GM19395 (cell line): ENCODE results near the gene PPID.
"Not testable (repeated sequence)": the region's sequence is repeated elsewhere in the genome, so short reads cannot be mapped to it uniquely, and the experiment has no call there.

ENCODE experiments used
- ATAC-seq: cut with Tn5 transposase; IDR thresholded peaks from one replicate; pipeline ENCODE4 v1.9.1; 2021; ENCODE audit warnings: mild to moderate bottlenecking, moderate library complexity; ENCODE audit not compliant: unreplicated experiment

PPID gene

DNA sequence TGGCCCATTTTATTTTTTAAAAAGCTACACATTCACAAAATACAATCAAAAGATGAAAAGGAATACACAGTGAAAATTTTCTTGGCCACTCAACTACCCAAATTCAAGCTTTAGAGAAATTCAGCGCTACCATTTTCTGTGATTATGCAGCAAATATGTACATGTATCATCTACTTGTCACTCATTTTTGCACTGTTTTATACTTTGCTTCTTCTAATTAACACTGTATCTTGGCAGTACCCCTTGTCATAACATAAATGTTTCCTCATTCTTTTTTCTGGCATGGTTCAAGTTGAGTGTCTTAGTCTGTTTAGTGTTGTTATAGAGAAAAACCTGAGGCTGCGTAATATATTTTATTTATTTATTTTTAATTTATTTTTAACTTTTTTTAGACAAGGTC lies 15.7 kb upstream of the PPID start:
- ATAC-seq, result no peak

DNA sequence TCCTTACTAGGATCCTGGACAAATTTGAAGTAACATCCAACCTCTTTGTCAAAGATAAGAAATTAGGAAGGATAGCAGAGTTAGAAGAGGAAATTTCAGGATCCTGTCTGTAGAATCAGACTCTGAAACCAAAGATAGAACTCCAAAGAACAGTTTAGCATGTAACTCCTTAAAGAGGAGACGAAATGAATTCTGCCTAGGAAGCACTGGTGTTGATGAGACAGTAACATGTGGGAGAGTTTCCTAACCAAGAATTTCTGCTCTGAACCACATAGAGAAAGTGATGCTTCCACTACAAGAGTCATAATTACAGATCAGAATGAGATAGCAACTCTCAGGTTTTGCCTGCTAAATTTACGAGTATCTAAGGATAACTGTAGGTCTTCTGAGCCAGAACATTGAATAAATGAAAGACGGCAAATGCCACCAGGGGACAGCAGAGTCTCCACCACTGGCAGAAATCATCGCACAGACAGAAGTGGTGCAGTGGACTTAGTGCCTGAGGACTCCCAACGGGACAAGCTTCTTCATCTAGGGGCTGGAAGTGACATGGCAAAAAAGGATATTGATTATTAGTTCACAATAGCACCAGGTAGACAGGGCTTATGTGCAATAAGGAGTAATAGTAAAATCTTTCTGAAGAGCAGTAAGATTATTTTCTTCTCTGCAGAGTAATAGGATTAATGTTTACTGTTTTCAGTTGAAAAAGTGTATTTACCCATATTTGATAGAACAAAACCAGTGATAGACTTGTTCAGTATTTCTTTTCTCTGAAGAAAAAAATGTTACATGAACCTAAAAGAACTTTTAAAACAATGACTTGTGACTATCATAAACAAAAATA lies 6.7 kb upstream of the PPID start:
- ATAC-seq, result peak; percentile 85

DNA sequence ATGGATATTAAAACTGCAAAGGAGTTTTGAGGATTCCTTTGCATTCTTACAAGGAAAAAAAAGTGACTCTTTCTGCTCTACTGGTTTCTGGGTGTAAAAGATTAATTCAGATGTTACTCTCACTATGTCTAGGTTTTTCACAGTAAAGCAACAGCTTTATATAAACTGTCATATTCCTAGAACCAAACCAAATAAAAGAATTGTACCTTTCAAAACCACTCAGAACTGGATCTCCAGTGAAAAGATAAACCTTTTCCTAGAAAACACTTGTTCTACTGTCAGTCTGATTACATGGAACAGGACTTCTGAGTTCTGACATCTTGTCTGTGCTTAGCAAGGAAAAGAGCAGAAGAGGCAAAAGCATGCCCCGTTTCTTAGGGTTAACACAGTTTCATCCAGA lies 5.0 kb upstream of the PPID start:
- ATAC-seq, result no peak

- ATAC-seq, result no peak
Observed at GRCh38 chr4:158726633-158727032, 3.4 kb upstream of the PPID start.

DNA sequence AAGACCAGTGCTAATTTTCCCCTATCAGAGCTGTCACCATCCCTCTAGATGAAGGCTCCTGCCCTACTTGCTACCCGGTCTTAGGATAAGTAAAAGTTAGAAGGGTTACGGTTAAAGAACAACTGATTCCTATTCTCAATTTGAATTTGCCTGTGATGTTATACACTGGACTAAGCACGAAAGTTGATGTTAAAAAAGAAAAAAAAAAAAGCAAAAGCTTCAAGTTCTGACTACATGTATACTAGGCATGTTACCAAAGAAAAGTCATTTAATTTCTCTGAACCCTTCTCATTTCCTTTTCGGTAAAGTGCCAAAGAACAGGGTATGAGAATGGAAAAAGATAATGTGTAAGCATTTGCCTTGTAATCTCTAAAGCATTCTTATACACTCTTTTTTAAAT lies 1.4 kb upstream of the PPID start:
- no peak for ATAC-seq

- ATAC-seq, result peak; percentile 15
Observed at GRCh38 chr4:158722291-158722916, 792 bp downstream of the PPID start.

- ATAC-seq, result no peak
Observed at GRCh38 chr4:158721680-158722079, 1.5 kb downstream of the PPID start.

DNA sequence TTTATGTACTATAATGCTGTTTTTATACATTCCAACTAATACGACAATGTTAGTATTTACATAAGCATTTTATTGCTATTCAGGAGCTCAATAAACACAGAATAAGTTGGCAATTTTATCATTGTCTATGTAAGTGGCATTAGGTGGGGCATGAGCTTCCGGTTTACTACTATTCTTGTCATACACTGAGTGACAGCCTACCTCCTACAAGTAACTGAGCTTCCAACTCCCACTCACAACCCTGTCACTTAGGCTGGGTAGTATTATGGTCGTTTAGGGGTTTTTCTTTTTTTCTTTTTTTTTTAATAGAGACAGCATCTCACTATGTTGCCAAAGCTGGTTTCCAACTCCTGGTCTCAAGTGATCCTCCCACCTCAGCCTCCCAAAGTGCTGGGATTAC lies 7.4 kb downstream of the PPID start:
- no peak for ATAC-seq

DNA sequence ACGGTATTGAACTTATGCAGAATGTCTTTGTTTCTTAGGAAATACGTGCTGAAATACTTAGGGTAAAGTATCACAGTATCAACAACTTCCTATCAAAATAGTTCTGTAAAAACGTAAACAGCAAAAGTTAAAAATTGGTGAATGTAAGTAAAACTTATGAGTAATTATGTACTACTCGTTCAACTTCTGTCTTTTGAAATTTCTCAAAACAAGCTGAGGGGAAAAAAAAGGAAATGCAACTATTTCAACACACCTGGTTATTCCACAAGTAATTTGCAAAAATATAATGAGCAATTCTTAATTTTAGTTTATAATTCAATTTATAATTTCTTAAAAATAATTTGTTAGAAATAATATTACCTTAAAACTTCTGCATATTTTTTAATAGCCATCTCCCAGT lies 8.3 kb downstream of the PPID start:
- ATAC-seq, result no peak

DNA sequence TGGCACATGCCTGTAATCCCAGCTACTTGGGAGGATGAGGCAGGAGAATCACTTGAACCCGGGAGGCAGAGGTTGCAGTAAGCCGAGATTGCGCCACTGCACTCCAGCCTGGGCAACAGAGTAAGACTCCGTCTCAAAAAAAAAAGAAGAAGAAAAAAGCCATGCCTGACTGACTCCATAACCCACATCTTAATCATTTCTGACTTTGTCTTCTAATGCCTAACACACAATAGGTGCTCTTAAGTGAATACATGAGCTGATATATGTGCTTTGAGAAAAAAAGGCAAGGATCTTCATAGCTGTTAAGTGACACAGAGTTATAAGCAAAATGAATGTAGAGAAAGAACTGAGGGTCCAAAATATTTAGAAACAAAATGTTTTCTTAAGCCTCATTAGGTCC lies 10.6 kb downstream of the PPID start:
- ATAC-seq, result not testable (repeated sequence)

DNA sequence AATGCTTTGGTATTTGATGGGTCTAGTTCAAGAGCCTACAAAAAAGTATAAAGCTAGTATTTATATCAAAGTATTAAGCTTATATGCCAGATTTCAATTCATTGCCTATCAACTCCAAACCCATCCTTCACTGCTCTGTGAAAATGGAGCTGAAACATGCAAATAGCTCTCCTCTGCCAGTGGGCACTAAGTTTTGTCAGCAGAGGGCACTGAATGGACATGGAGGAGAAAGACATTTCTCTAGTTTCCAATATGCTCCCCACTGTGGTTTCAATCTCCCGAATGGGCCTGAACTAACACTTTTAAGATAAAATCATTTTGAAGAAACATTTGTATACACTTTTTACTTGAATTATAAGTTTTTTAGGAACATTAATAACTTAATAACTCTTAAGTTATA lies 12.4 kb downstream of the PPID start:
- ATAC-seq, result no peak

GRCh38 chr4:158704274-158704673 lies 18.9 kb downstream of the PPID start:
- ATAC-seq, result no peak

GRCh38 chr4:158688813-158689212 lies 34.4 kb downstream of the PPID start:
- no peak for ATAC-seq

GRCh38 chr4:158682066-158682465 lies 41.1 kb downstream of the PPID start:
- ATAC-seq, result no peak

DNA sequence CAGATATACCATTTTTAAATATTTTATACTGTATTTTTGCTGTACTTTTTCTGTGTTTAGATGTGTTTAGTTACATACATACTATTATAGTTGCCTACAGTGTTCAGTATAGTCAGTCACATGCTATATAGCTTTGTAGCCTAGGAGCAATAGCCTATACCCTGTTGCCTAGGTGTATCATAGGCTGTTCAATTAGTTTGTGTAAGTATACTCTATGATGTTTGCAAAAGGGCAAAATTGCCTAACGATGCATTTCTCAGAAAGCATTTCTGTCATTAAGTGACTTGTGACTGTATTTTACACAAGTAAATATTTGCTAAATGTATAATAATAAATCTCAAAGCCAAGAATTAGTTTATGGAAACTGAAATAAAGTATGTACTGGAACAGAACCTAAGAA lies 41.6 kb downstream of the PPID start:
- no peak for ATAC-seq

- no peak for ATAC-seq
Observed at GRCh38 chr4:158678767-158679166, 44.4 kb downstream of the PPID start.

DNA sequence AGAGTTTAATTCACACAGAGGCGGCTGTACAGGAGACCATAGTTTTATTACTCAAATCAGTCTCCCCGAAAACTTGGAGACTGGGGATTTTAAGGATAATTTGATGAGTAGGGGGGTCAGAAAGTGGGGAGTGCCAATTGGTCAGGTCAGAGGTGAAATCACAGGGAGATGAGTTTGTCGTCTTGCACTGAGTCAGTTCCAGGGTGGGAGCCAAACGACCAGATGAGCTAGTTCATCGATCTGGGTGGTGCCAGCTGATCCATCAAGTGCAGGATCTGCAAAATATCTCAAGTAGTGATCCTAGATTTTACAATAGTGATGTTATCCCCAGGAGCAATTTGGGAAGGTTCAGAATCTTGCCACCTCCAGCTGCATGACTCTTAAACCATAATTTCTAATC lies 47.1 kb downstream of the PPID start:
- ATAC-seq, result no peak

DNA sequence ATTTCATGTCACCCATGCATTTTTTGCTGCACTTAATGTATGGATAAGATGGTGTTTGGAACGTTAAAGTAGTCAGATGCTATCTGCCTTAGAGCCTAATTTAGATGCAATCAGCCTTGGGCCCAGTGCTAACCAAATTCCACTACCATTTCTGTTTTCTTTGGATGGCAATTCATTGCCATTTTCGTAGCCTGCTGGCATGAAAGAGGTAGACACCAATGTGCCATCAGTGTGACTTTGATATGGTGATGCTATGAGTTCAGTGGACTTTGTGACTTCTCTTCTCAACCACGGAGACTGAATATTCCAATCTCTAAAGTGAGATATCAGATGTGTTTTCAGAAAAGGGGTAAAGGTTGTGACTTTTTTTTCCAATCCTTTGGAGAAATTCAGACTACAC lies 49.6 kb downstream of the PPID start:
- no peak for ATAC-seq

GRCh38 chr4:158671915-158672806 lies 51.0 kb downstream of the PPID start, which contains the start of gene ETFDH:
ETFDH (plus strand) TSS chr4:158672296; CDS start chr4:158672457, 161 bp downstream.
- peak; percentile 87 for ATAC-seq

DNA sequence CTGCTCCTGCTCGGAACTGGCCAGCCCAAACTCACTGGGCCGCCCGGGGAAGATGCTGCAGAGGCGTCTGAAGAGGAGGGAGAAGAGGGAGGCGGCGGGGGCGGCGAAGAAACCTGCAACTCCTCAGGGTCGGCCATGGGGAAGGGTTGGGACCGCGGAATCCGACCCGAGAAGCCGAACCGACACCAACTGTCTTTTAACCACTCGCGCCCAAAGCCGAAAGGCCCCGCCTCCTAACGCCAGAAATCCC lies 51.6 kb downstream of the PPID start, which contains the start of gene C4orf46:
TSS of gene C4orf46 (minus strand) at position 223 of the 250 bp plus-strand sequence. CDS start at position 137, 86 bp downstream.
- no peak for ATAC-seq

GRCh38 chr4:158670975-158671664 lies 52.1 kb downstream of the PPID start:
- ATAC-seq, result peak; percentile 42
